ENCODE results near the gene ABCA4.
A peak's percentile ranks its signal among the peaks of the same experiment; 100 is the strongest.

ABCA4 gene

DNA sequence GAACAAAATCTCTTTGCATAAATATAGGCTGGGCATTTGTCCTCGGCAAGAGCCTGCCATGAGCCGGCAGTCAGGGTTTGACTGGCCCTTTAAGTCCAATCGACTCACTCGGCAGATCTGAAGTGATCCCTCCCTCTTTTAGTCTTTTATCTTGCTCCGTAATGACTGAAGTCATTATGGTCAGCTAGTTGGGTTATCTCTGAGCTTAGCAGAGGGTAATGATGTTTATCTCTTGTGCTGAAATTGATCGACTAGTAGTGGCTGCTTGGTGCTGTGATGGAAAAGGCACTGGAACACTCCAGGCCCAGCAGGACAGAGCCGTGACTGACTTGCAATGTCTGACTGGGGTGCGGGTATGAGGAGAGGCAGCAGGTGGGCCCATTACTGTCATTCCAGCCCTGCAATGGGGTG, 468 bp upstream of the ABCA4 start:
- TF ChIP-seq, protein P1, sequence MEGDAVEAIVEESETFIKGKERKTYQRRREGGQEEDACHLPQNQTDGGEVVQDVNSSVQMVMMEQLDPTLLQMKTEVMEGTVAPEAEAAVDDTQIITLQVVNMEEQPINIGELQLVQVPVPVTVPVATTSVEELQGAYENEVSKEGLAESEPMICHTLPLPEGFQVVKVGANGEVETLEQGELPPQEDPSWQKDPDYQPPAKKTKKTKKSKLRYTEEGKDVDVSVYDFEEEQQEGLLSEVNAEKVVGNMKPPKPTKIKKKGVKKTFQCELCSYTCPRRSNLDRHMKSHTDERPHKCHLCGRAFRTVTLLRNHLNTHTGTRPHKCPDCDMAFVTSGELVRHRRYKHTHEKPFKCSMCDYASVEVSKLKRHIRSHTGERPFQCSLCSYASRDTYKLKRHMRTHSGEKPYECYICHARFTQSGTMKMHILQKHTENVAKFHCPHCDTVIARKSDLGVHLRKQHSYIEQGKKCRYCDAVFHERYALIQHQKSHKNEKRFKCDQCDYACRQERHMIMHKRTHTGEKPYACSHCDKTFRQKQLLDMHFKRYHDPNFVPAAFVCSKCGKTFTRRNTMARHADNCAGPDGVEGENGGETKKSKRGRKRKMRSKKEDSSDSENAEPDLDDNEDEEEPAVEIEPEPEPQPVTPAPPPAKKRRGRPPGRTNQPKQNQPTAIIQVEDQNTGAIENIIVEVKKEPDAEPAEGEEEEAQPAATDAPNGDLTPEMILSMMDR (conservative IDR thresholded peaks at IDR 0.05; ENCODE audit: low read depth, low read length): no peak

DNA sequence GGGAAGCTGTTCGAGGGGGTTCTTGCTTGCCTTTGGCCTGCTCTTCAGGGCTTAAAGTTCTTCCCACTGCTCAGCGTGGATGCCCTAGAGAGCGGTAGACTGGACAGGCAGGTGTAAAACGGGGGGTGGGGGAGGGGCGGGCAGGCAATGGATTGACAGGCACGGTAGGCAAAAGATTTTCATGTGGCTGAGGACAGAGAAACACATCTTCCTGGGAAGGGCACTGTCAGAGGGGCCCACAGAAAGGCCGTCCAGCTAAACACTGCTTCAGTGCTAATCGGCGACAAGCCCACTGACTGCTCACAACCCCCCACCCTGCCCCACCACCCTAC, 412 bp downstream of the ABCA4 start:
- DNase-seq (ENCODE audit: low read depth): no peak
- no peak overlapping the region for H3K4me3 ChIP-seq (ENCODE audit: low read length)
- TF ChIP-seq, protein P1 (conservative IDR thresholded peaks at IDR 0.05; ENCODE audit: low read depth, low read length): no peak

More for the DNA sequence above, 468 bp upstream of the ABCA4 start:
- no peak for DNase-seq (ENCODE audit: low read depth)
- no peak overlapping the region for H3K4me3 ChIP-seq (ENCODE audit: low read length)

DNA sequence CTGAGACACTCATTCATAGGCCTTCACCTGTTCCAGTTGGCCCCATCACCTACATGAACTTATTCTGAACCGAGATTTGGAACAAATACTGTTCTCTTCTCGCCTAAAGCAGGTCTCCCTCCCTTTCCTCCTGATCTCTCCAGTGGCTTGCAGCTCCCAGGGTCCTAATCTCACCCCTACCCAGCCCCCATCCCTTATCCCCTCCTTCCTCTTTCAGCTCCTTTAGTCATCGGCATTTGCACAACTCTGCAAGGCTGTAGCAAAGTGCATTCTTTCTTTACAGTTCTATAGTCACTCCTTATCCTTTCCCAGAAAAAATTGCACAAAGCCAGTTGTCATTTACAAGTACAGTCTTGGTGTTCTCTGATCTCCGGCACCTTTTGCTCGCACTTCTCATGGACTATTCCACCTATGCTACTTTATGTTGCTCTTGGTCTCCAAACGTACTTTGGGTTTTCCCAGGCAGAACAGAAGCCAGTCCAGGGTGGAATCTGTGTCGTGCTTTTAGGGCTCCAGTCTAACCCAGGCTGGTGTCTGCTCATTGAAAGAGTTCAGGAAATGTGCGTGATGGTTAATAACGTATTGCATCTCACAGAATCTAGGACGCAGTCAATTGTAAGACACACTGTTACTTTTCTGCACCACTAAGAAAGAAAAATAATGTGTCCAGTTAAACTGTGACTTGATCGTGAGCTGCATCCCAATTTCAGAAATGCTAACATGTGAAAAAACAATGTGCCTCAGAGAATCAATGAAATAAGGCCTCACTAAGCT, 965 bp downstream of the ABCA4 start:
- TF ChIP-seq, protein P1 (conservative IDR thresholded peaks at IDR 0.05; ENCODE audit: low read depth, low read length): no peak
- DNase-seq (ENCODE audit: low read depth): no peak
- no peak overlapping the region for H3K4me3 ChIP-seq (ENCODE audit: low read length)

DNA sequence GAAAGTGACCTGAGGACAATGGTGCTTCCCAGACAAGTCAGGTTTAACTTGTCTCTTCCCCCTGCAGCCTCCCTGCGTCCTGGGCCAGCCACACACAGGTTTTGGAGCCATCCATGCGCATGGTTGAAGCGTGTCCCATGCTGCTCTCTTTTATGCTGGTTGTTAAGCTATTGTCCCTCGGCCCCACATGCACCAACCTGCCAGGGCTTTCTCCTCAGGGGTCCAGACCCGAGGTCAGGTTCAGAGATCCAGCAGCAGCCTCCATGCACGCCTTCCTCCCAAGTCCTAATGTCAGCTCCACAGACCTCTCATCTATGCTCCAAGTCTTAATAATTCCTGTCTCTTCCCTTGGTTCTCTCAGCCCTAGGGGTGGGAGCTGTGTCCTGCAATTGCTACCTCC, 1.6 kb downstream of the ABCA4 start:
- H3K4me3 ChIP-seq (ENCODE audit: low read length): no peak overlapping the region
- TF ChIP-seq, protein P1 (conservative IDR thresholded peaks at IDR 0.05; ENCODE audit: low read depth, low read length): peak; percentile 22
- no peak for DNase-seq (ENCODE audit: low read depth)

DNA sequence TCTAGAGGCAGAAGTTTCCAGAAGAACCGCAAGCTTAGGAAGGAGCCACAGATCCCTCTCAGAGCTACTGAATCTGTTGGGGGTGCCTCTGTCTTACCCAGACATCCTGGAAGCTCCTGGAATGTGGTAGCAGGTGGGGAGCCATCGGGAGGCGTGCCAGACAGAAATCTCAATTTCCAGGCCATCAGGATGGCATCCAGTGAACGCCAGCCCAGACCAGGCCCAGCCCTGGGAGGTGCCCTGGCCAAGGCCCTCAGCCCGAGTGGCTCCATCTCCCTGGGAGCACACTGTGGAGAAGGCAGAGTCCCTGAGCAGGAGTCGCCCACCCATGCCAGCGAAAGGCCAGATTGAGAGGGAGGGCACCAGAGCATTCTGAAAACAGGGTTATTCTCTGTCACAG, 2.5 kb downstream of the ABCA4 start:
- TF ChIP-seq, protein P1 (conservative IDR thresholded peaks at IDR 0.05; ENCODE audit: low read depth, low read length): no peak
- H3K4me3 ChIP-seq (ENCODE audit: low read length): no peak overlapping the region
- no peak for DNase-seq (ENCODE audit: low read depth)

DNA sequence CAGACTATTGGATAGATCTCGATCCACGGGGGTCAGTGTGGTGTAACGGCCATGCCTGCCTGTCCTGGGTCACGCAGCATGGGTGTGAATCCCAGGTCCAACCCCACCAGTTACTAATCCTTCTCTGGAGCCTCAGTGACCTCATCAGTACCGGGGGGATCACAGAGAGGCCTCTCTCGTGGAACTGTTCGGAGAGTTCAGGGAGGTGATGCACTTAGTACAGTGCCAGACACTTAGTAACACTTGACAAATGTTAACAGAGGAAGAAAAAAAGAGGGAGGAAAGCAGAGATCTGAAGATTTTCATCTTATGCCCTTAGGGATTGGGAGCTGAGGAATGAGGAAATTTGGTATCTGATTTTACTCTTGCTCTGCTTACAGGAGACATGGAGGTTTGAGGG, 2.9 kb downstream of the ABCA4 start:
- DNase-seq (ENCODE audit: low read depth): no peak
- TF ChIP-seq, protein P1 (conservative IDR thresholded peaks at IDR 0.05; ENCODE audit: low read depth, low read length): no peak

DNA sequence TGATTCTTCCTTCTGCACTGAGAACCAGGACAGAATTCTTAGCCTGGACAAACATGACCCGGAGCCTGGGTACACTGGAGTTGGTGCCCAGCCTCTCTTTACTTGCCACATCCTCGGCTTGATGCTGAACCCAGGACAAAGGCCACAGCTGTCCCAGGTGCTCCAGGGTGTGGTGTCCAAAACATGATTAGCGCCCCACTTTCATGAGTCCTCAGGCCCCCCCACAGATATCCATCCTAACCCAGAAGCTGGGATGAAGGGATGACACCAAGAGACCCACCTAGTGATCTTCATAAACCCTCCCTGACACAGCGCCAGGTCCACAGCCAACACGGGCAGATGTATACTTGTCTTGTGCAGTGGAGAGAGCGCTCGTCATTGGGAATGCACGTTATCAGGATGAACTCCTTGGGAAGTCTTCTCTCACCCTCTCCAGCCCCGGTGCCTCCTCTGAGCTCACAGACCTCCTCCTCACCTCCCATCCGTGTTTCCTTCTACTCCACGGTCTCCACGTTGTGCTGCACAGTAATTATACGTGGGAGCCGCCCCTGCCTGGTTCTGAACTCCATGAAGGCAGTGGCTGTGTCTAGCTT, 3.6 kb downstream of the ABCA4 start:
- TF ChIP-seq, protein P1 (conservative IDR thresholded peaks at IDR 0.05; ENCODE audit: low read depth, low read length): no peak
- DNase-seq (ENCODE audit: low read depth): no peak

More for the DNA sequence above, 2.9 kb downstream of the ABCA4 start:
- H3K4me3 ChIP-seq (ENCODE audit: low read length): no peak overlapping the region

More for the DNA sequence above, 3.6 kb downstream of the ABCA4 start:
- H3K4me3 ChIP-seq (ENCODE audit: low read length): no peak overlapping the region

Measured in retinal pigment epithelial cell (primary cell).